DMS153 treated with DMSO at 0.1 percent for 48 hours (cell line): ENCODE measurements around the gene MAP2K4.
A peak's percentile ranks its signal among the peaks of the same experiment; 100 is the strongest.
"Not testable (repeated sequence)": the region's sequence is repeated elsewhere in the genome, so short reads cannot be mapped to it uniquely, and the experiment has no call there.

Source experiments
- DNase-seq: peaks from one replicate; lab custom pipeline; 2025; ENCODE audit not compliant: unreplicated experiment; lab: John Stamatoyannopoulos, UW

The MAP2K4 gene

GRCh38 chr17:12020642-12021622, at the start of gene MAP2K4:
MAP2K4 (plus strand) TSS chr17:12020877; CDS start chr17:12020887, 10 bp downstream.
- peak; percentile 22 for DNase-seq

DNA sequence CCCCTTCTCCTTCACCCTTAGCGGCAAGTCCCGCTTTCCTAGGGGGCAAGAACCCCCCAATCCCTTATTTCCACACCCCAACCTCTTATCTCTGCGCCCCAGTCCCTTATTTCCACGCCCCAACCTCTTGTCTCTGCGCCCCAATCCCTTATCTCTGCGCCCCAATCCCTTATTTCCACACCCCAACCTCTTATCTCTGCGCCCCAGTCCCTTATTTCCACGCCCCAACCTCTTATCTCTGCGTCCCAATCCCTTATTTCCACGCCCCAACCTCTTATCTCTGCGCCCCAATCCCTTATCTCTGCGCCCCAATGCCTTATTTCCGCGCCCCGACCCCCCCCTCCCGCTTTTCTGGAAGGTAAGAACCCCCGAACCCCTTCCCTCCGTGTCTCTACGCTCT, 47.9 kb upstream of the MAP2K4 start:
- not testable (repeated sequence) for DNase-seq

GRCh38 chr17:11979795-11980194, 40.9 kb upstream of the MAP2K4 start:
- DNase-seq: no peak

DNA sequence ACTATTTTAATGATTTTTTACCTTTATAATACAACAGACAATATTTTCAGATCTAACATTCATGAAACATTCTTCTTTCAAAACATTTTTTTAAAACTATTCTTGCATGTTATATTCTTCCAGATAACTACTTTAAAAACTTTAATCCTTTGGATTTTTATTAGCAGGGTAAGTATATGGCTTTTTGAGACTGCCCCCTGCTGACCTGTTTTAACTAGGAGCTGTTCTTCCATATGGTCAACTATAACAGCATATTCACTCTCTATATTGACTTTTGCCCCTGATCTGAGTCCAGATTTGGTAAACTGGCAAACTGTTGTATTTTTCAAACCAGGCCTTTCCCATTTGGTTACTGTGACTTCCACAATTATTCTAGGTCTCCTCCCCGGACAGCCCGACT, 39.9 kb upstream of the MAP2K4 start:
- DNase-seq: no peak

DNA sequence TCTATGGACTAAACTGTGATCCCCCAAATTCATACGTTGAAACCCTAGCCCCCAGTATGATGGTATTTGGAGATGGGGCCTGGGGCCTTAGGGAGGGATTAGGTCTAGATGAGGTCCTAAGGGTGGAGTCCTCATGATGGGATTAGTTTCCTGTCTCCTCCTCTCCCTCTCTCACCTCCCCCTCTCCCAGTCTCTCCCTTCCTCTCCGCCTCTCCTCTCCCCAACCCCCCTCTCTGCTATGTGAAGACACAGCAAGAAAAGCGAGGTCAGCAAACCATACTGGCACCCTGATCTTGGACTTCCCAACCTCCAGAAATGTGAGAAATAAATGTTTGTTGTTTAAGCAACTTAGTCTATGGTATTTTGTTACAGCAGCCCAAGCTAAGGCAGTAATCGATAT, 38.8 kb upstream of the MAP2K4 start:
- DNase-seq: no peak

DNA sequence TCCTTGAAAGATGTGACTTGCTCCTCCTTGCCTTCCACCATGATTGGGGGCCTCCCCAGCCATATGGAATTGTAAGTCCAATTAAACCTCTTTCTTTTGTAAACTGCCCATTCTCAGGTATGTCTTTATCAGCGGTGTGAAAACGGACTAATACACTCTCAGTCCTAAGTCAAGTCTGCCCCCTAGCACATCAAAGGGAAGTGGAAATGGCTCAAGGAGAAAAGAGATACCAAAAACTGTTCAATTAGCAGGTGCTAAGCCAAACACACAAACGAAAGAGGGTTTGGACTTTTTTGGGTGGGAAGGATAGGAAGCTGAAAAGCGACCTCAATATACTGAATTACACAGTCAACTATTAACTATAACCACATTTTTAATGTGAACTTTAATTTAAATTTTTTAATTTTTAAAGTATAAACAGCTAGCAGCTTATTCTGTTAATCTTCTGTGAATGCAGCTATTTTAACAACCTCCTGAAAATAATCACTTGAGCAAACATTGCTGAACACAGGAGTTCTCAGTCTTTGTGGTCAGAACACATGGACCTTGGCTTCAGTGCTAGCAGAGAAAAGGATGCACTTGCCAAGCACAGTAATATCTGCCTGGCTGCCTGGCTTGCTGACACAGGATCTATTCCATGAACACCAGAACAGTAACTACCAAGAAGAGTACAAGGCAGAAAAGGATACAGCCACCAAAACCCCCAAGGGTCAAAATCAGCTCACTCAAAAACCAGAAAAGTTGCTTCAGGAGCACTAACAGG, 34.3 kb upstream of the MAP2K4 start:
- DNase-seq: no peak

GRCh38 chr17:11986942-11987329, 33.7 kb upstream of the MAP2K4 start:
- DNase-seq: no peak

GRCh38 chr17:11990363-11990983, 30.2 kb upstream of the MAP2K4 start:
- no peak for DNase-seq

DNA sequence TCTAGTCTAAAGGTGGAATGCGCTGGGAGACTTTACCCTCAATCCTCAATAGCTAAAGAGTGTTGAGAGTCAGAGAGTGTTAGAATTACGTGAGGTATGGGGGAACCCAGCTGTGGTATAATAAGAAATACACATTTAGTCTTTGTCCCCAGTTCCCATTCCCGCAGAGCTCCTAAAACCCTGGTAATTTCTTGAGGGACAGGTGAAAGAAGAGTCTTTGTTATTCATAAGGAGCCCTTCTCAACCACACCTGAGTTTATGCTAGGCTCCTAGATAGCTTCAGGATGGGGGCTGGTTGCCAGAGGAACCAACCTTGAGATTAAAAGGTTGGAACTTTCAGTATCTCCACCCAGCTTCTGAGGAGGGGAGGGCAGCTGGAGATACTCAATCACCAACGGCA, 29.2 kb upstream of the MAP2K4 start:
- no peak for DNase-seq

DNA sequence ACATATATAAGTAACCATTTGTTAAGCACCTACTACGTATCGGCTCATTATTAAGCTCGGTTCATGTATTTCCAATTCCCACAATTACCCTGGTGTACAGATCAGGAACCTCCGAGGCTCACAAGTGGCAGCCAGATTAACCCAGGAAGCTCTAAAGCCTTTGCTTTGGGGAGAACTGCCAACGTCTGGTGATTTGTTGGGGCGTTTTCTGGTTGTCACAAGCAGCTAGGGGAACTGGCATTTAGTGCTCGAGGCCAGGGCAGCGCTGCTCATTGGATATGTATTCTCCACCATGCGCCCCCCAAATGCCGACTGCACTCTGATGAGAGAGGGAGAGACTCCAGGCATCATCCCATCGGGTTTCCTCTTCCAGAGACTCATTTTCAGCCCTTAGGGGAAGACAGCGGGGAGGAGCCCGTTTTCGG, 23.9 kb upstream of the MAP2K4 start:
- no peak for DNase-seq

DNA sequence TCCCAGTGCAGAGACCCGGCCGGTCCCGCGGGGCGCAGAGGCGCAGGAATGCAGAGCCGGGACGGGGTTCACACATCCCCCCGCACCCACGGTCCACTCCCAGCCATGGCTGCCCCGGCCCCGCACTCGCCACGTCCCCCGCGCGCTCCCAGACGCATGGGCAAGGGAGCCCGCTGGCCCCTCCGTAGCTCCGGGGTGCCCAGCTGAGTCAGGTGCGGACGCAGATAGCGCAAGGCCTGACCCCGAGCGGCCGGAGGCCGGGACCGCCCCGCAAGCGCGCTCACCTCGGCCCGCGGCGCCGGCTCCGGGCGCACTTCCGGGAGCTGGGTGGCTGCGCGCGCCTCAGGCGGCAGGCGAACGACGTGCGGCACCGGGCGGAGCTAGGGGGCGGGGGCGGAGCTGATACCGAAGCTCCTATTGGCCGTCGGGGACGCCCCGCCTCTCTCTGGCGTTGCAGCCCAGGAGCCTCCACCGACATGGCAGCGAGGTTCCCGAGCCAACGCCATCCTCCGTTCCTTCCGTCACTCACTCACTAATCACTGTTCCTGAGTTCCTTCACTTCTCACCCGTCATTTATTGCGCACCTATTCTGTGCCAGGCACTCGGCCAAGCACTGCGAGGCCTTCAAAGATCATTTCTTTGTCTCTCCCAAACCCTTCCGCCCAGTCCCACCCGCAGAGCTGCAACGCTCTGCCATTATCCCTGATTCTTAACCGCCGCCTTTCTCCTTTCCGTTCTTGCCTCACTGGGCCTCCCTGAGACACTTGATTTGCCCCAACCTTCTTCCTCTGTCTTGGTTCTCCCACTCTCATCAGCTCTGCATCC, 23.3 kb upstream of the MAP2K4 start, which contains the start of gene ZNF18:
Gene ZNF18 (minus strand): TSS at position 329 of the 825 bp plus-strand sequence. CDS start 4,646 bp downstream, outside the sequence.
- peak; percentile 28 for DNase-seq

DNA sequence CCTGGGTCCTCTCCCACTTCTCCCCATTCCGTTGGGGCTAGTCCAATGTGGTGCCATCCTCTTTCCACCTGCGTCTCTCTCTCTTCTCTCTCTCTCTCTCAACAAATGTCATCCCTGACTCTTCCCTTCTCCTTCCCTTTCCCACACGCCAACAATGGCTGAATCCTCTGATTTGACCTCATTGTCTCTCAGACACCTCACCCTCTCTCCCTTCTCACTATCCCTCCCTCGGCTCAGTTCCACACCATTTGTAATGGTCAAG, 22.8 kb upstream of the MAP2K4 start:
- DNase-seq: no peak

DNA sequence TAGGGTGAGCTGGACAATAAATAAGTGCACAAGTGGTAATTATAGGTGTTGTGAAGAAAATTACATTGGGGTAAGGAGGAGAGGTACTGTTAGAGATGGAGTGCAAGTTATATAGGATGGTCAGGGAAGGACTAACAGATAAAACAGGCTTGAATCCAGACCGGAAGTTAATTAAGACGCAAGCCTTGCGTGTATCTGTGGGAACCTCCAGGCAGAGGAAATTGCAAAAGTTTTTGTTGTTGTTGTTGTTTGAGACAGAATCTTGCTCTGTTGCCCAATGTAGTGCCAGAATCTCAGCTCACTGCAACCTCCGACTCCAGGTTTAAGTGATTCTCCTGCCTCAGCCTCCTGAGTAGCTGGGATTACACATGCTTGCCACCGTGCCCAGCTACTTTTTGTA, 21.0 kb upstream of the MAP2K4 start:
- DNase-seq: no peak

DNA sequence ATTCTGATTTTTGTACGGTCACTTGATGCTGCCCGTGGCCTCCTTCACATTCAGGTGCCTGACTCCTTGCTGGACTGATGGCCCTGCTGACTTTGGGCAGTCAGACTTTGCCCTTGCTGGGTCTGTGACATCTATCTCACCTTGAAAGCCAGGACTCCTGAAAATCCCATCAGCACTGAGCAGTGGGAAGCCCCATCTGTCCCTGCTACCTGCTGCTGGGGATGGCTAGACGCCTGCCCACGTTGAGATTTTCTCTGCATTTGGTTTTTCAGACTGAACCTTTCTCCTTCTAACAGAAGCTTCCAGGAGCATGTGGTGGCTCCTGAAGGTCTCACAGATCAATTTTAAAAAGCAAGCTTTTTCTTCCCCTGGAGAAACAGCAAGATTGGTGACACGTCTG, 13.2 kb upstream of the MAP2K4 start:
- DNase-seq: no peak

DNA sequence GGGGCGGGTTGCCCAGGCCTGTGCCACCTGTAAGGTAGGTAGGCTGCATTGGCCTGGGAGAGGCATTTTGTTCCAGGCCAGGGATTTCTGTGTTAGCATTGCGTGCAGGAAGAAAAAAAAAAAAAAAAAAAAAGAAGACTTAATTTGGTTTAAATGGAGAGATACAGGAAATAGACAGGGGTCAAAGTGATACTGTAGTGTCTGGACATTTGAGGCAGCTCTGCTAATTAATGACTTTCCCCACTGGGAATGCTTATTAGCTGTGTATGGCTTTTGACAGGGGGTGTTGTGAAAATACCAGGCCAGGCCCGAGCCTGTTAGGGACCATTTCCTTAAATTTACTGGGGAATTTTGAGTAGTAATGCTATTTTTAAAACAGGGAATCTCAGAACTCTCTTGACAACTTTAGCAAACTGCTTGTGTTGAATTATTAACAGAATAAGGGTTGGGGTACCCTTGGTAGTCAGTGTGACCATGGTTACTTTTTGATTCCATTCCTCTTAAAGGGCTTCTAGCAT, 1.0 kb downstream of the MAP2K4 start:
- DNase-seq: no peak

DNA sequence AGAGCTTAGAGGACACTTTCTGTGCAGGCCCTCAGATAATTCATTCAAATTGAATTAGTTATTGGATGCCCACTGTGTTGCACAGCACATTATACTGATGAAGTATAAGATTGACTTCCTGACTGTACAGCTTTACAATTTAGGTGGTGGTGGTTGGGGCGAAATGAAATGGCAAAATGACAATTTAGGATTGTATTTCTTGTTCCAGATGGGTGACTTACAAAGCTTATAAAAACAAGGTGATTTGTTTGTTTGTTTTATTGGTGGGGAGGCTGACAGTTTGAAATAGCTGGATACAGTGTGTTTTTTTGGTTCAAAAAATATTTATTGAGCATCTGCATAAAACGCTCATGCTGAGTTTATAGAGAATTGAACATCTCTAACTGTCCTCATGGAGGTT, 1.6 kb downstream of the MAP2K4 start:
- no peak for DNase-seq

GRCh38 chr17:12024327-12024726, 3.6 kb downstream of the MAP2K4 start:
- no peak for DNase-seq

GRCh38 chr17:12027658-12028057, 7.0 kb downstream of the MAP2K4 start:
- DNase-seq: no peak

GRCh38 chr17:12028611-12029010, 7.9 kb downstream of the MAP2K4 start:
- no peak for DNase-seq

GRCh38 chr17:12034538-12034937, 13.9 kb downstream of the MAP2K4 start:
- DNase-seq: no peak

GRCh38 chr17:12035673-12036072, 15.0 kb downstream of the MAP2K4 start:
- no peak for DNase-seq
